HG02759 (cell line): ENCODE results near the gene HDAC8.

Experiments used
- ATAC-seq: cut with Tn5 transposase; IDR thresholded peaks from one replicate; pipeline ENCODE4 v1.9.1; 2021; ENCODE audit warnings: mild to moderate bottlenecking, moderate library complexity; ENCODE audit not compliant: unreplicated experiment

HDAC8 gene

DNA sequence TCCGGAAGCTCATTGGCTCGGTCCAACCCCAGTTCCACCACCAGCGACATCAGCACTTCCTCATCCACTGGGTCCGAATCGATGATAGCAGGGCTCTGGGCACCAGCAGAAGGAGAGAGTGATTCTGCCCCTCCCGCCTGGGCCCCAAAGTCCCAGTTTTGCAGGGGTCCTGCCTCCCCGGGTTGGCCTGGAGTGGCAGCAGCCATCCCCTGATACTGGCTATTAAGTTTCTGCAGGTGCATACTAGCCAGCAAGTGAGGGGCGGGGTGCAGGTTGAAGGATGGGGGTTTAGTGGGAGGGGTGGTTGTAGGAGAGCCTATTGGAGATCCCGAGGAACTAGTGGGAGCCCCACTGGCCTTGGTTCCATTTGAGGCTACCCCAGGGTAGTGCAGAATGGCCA lies 270.9 kb downstream of the HDAC8 start:
- ATAC-seq: no peak

- no peak for ATAC-seq
These were observed 272.6 kb downstream of the HDAC8 start for GRCh38 chrX:72299891-72300630.

DNA sequence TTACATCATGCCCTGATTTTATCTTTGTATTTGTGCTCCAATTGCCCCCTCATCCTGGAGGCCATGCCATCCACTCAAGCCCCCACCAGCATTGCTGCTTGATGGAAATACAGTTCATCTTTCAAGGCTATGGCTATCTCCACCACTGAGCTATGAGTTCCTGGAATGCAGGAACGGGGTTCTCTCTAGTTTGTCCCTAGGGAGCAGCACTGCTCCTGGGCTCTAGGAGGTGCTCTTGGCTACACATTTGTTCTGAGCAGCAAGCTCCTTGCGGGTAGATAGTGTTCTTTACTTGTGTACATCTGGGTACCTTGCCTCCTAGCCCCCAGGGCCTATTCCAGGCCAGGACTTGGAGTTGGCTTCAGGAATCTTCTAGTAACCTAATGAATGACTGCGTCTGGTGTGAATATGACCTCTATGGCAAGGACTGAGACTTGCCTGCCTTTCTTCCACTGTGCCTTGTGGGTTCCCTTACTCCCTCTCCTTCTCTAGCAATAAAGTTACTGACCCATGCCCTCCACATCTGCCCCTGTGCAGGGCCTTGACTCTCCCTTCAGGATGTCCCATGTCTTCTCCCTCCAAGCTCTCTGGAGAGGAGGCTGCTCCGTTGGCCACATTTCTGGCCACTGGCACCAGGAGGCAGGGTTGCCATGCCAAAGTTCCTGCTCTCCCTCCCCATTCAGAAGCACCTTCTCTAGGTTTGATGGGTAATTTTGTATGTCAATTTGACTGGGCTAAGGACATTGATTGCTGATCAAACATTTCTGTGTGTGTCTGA lies 274.5 kb downstream of the HDAC8 start:
- ATAC-seq: no peak

DNA sequence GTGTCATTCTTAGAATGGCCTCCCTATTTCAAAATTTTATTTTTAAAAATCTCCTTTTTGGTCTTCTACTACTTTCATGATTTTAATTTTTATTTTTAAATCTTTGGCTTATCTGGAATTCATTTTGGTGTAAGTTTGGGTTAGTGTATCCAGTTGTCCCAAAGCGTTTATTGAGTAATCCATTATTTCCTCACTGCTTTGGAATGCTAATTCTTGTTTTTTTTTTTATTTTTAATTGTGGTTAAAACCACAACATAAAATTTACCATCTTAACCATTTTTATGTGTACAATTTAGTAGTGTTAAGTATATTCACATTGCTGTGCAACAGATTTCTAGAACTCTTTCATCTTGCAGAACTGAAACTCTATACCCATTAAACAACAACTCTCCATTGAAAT lies 275.7 kb downstream of the HDAC8 start:
- ATAC-seq: no peak

DNA sequence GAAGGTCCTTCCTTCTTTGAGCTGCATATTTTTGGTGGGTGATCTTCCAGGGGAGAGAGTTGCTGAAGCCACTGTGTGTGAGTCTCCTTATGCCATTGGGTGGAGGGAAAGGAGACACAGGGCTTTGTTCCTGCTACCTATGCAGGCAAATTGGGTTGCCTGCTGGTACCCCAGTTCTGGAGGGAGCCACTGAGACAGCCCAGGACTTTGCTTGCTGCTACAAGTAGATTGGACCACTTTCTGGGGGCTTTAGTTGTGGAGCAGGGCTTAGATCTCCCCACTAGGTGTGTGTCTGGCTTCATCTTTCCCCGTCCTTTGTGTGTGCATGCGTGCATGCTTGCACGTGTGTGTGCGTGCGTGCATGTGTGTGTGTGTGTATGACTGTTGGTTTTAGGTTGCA lies 276.9 kb downstream of the HDAC8 start:
- ATAC-seq: no peak

GRCh38 chrX:72294497-72294896 lies 278.1 kb downstream of the HDAC8 start:
- no peak for ATAC-seq

DNA sequence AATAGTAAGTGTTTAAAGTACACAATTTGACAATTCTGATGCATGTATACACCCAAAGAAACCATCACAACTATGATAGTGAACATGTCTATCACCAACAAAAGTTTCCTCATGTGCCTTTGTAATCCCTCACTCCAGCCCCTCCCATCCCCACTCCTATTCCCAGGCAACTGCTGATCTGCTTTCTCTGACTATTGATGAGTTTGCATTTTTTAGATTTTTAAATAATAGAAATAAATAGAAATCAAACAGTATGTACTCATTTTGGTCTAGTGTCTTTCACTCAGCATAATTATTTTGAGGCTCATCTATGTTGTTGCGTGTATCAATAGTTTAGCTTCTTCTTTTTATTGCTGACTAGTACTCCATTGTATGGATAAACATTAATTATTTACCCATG lies 290.3 kb downstream of the HDAC8 start:
- no peak for ATAC-seq

DNA sequence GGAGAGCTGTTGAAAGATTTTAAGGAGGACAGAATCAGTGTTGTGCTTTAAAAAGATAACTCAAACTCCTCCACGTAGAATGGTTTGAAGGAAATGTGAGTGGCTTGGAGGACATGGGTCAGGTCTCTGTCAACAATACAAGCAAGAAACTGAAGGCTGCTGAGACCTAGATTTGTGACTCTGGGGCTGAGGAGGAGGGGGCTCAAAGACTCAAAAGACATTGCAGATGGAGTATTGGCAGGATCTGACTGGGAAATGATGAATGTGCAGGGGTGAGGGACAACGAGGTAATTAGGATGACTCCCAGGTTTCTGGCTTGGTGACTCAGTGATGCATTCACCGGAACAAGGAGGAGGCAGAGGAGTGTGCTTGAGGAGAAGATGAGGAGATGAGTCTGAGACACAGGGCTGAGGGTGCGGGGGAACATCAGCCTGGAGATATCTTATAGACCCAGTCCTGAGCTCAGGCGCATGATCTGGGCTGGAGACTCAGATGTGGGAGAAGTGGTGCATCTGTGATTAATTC lies 292.3 kb downstream of the HDAC8 start:
- no peak for ATAC-seq
